CD14-positive monocyte (primary cell): Measurements from ENCODE around the gene ANKRD37. TPM values are rescaled to one million over a fixed set of nuclear protein-coding genes. Genes with fewer than 3 reads are reported as not detected.

Source experiments
- DNase-seq, 3 donors: peaks; one replicate each; pipeline ENCODE4 v3.0.0-alpha.2; 2011 to 2022
- H2AFZ ChIP-seq: 2 replicates; pipeline ENCODE4 v1.6.0; 2012; ENCODE audit warnings: mild to moderate bottlenecking, low read depth, low read length, inconsistent platforms; ENCODE audit not compliant: insufficient read depth, poor library complexity, severe bottlenecking
- H3K27ac ChIP-seq, 2 donors: 1 replicate in 1 of 2; 2 replicates in 1 of 2; pipeline ENCODE4 v1.5.1; 2012 to 2013; ENCODE audit warnings: low read length in 2 of 2, control low read depth in 1 of 2, inconsistent platforms in 1 of 2, low read depth in 1 of 2, mild to moderate bottlenecking in 1 of 2
- H3K27me3 ChIP-seq, 2 donors: one replicate each; pipeline versions ENCODE4 v1.6.0 to v1.6.1; 2011 to 2013; ENCODE audit warnings: low read length in 2 of 2; ENCODE audit not compliant: control insufficient read depth in 2 of 2, insufficient read depth in 2 of 2
- H3K36me3 ChIP-seq, 2 donors: replicated peaks in 1 of 2; 1 replicate in 1 of 2; 2 replicates in 1 of 2; pipeline versions ENCODE4 v1.5.1 to v1.6.1; 2012 to 2013; ENCODE audit warnings: low read length in 2 of 2, control low read depth in 1 of 2, inconsistent platforms in 1 of 2, mild to moderate bottlenecking in 1 of 2; ENCODE audit not compliant: insufficient read depth in 2 of 2, control insufficient read depth in 1 of 2
- H3K4me1 ChIP-seq, 2 donors: 1 replicate in 1 of 2; 2 replicates in 1 of 2; pipeline versions ENCODE4 v1.5.1 to v1.6.1; 2012 to 2013; ENCODE audit warnings: low read length in 2 of 2, control low read depth in 1 of 2, inconsistent platforms in 1 of 2, mild to moderate bottlenecking in 1 of 2, moderate library complexity in 1 of 2; ENCODE audit not compliant: insufficient read depth in 2 of 2, control insufficient read depth in 1 of 2
- H3K4me2 ChIP-seq: replicated peaks from 2 replicates; pipeline ENCODE3; 2012; ENCODE audit warnings: low read length, moderate library complexity, mild to moderate bottlenecking; ENCODE audit not compliant: poor library complexity, severe bottlenecking; ENCODE audit errors: extremely low read depth
- H3K4me3 ChIP-seq, 3 experiments: fragments of 200-600 bp in 1 of 3; sonication (generic) in 1 of 3; replicated peaks in 1 of 3; 1 replicate in 2 of 3; 2 replicates in 1 of 3; pipeline ENCODE4 v1.5.1; 2011 to 2013; ENCODE audit warnings: low read length in 3 of 3, mild to moderate bottlenecking in 3 of 3, control low read depth in 2 of 3, low read depth in 2 of 3, inconsistent platforms in 1 of 3, moderate library complexity in 1 of 3
- H3K79me2 ChIP-seq: 2 replicates; pipeline ENCODE4 v1.6.0; 2012; ENCODE audit warnings: mild to moderate bottlenecking, control low read depth, inconsistent platforms, low read length, moderate library complexity; ENCODE audit not compliant: insufficient read depth
- H3K9ac ChIP-seq: 2 replicates; pipeline ENCODE4 v1.6.0; 2017; ENCODE audit warnings: low read length, mild to moderate bottlenecking; ENCODE audit not compliant: insufficient read depth, poor library complexity, severe bottlenecking
- H3K9me3 ChIP-seq, 2 donors: replicated peaks in 1 of 2; 1 replicate in 1 of 2; 2 replicates in 1 of 2; pipeline versions ENCODE4 v1.5.1 to v1.6.1; 2012 to 2013; ENCODE audit warnings: low read length in 2 of 2, control low read depth in 1 of 2; ENCODE audit not compliant: control insufficient read depth in 1 of 2, insufficient read depth in 1 of 2
- H4K20me1 ChIP-seq: 2 replicates; pipeline ENCODE4 v1.6.0; 2012; ENCODE audit warnings: mild to moderate bottlenecking, low read length, control low read depth, moderate library complexity; ENCODE audit not compliant: insufficient read depth
- H3K27ac Mint-ChIP-seq, 7 donors: one replicate each; pipeline ENCODE4 v1.8.0; 2020; ENCODE audit warnings: mild to moderate bottlenecking in 7 of 7, mixed read lengths in 7 of 7, moderate library complexity in 6 of 7, inconsistent platforms in 2 of 7
- H3K27me3 Mint-ChIP-seq, 3 donors: one replicate each; pipeline ENCODE4 v1.8.0; 2021 to 2022; ENCODE audit warnings: low read depth in 3 of 3, mild to moderate bottlenecking in 3 of 3, mixed read lengths in 3 of 3, moderate library complexity in 3 of 3, inconsistent platforms in 1 of 3
- H3K36me3 Mint-ChIP-seq, 2 donors: one replicate each; pipeline ENCODE4 v1.8.0; 2020; ENCODE audit warnings: mixed read lengths in 2 of 2, inconsistent platforms in 1 of 2, mild to moderate bottlenecking in 1 of 2
- H3K4me1 Mint-ChIP-seq: one replicate; pipeline ENCODE4 v1.8.0; 2020; ENCODE audit warnings: mild to moderate bottlenecking, mixed read lengths
- H3K4me3 Mint-ChIP-seq, 2 donors: one replicate each; pipeline ENCODE4 v1.8.0; 2020; ENCODE audit warnings: mild to moderate bottlenecking in 2 of 2, mixed read lengths in 2 of 2, moderate library complexity in 1 of 2
- H3K9me3 Mint-ChIP-seq, 7 donors: one replicate each; pipeline ENCODE4 v1.8.0; 2020 to 2022; ENCODE audit warnings: mixed read lengths in 7 of 7, mild to moderate bottlenecking in 6 of 7, moderate library complexity in 6 of 7, inconsistent platforms in 2 of 7
- CTCF ChIP-seq: fragments of 200-600 bp; IDR thresholded peaks from one replicate; pipeline ENCODE4 v1.8.0; 2022; ENCODE audit warnings: antibody characterized with exemption, mild to moderate bottlenecking
- WGBS: methylation state at CpG from one replicate; pipeline ENCODE4 v1.1.5; 2013; ENCODE audit warnings: missing lambda C conversion rate; ENCODE audit not compliant: insufficient coverage; 5-methylcytosine and 5-hydroxymethylcytosine counted together
- intact Hi-C, 2 donors: fragments of 100-400 bp; cut with micrococcal nuclease; formaldehyde crosslinking; loops; one replicate each; pipeline versions ENCODE4 v1.15.0 to v1.15.1; 2023
- polyA plus RNA-seq, 3 donors: library from polyadenylated mRNA; depleted of rRNA in 1 of 3; unstranded in 2 of 3; stranded (reverse) in 1 of 3; fragments of 300-500 nt in 2 of 3; fragments of >200 nt in 1 of 3; fragmentation: Illumina TruSeq in 2 of 3; gene quantifications; 1 replicate in 2 of 3; 2 replicates in 1 of 3; pipeline ENCODE4 v1.2.3, GENCODE V29; 2012 to 2021

Gene ANKRD37
- polyA plus RNA-seq, 3 donors = 4.2 to 6.5 (median 5.4) TPM

- H3K4me3 ChIP-seq = no peak overlapping the region
- Mint-ChIP-seq H3K36me3 (no peaks in the 10 kb centered on the region), H3K9me3 (peaks cover 0 to 3% (median 0%) of the 10 kb centered on the region in 7 donors), H3K4me1 (no peaks in the 10 kb centered on the region), H3K27ac (no peak overlapping the region), H3K4me3 (no peak overlapping the region), H3K27me3 (peaks cover 5 to 14% (median 9%) of the 10 kb centered on the region in 3 donors)
- H3K36me3 ChIP-seq = no peaks in the 10 kb centered on the region
- WGBS = no CpG with 5 or more reads among the region's 6 CpGs
- no peak overlapping the region for H2AFZ ChIP-seq
- no peak overlapping the region for H3K4me2 ChIP-seq
- TF ChIP-seq CTCF = no peak
- intact Hi-C loops = no loop called here
- H3K4me1 ChIP-seq = no peaks in the 10 kb centered on the region
- no peak for DNase-seq
- no peaks in the 10 kb centered on the region for H3K79me2 ChIP-seq
- no peak overlapping the region for H3K9ac ChIP-seq
- H4K20me1 ChIP-seq = no peaks in the 10 kb centered on the region
- H3K9me3 ChIP-seq = no peaks in the 10 kb centered on the region
- H3K27me3 ChIP-seq = peaks cover 3 to 12% of the 10 kb centered on the region in 2 donors
- no peak overlapping the region for H3K27ac ChIP-seq
These were observed 22.1 kb upstream of the ANKRD37 start for GRCh38 chr4:185374573-185374972.

- no peak overlapping the region for H3K27ac ChIP-seq
- no peaks in the 10 kb centered on the region for H3K36me3 Mint-ChIP-seq
- no peak overlapping the region for H3K4me2 ChIP-seq
- H3K27me3 ChIP-seq = peaks cover 3 to 14% of the 10 kb centered on the region in 2 donors
- no peak overlapping the region for H3K4me3 ChIP-seq
- H3K4me1 Mint-ChIP-seq = no peaks in the 10 kb centered on the region
- no peaks in the 10 kb centered on the region for H3K79me2 ChIP-seq
- no peak overlapping the region for H3K9ac ChIP-seq
- H3K27ac Mint-ChIP-seq = no peak overlapping the region
- intact Hi-C loops = no loop called here
- H3K27me3 Mint-ChIP-seq = peaks cover 1 to 13% (median 11%) of the 10 kb centered on the region in 3 donors
- no peaks in the 10 kb centered on the region for H4K20me1 ChIP-seq
- peaks cover 0 to 8% (median 4%) of the 10 kb centered on the region in 7 donors for H3K9me3 Mint-ChIP-seq
- no peak overlapping the region for H3K4me3 Mint-ChIP-seq
- H3K9me3 ChIP-seq = no peaks in the 10 kb centered on the region
- 92% methylated on average over 4 of the region's 6 CpGs for WGBS
- H3K4me1 ChIP-seq = no peaks in the 10 kb centered on the region
- no peaks in the 10 kb centered on the region for H3K36me3 ChIP-seq
- TF ChIP-seq CTCF = no peak
- H2AFZ ChIP-seq = no peak overlapping the region
- no peak for DNase-seq
These were observed 18.4 kb upstream of the ANKRD37 start for GRCh38 chr4:185378264-185378663.
